CD14-positive monocyte (primary cell): ENCODE data around the gene HGFAC. TPM values are rescaled to one million over a fixed set of nuclear protein-coding genes. Genes with fewer than 3 reads are reported as not detected.

Experiments used
- DNase-seq, 3 donors: peaks; one replicate each; pipeline ENCODE4 v3.0.0-alpha.2; 2011 to 2022
- H2AFZ ChIP-seq: 2 replicates; pipeline ENCODE4 v1.6.0; 2012; ENCODE audit warnings: mild to moderate bottlenecking, low read depth, low read length, inconsistent platforms; ENCODE audit not compliant: insufficient read depth, poor library complexity, severe bottlenecking
- H3K27ac ChIP-seq, 2 donors: 1 replicate in 1 of 2; 2 replicates in 1 of 2; pipeline ENCODE4 v1.5.1; 2012 to 2013; ENCODE audit warnings: low read length in 2 of 2, control low read depth in 1 of 2, inconsistent platforms in 1 of 2, low read depth in 1 of 2, mild to moderate bottlenecking in 1 of 2
- H3K27me3 ChIP-seq, 2 donors: one replicate each; pipeline versions ENCODE4 v1.6.0 to v1.6.1; 2011 to 2013; ENCODE audit warnings: low read length in 2 of 2; ENCODE audit not compliant: control insufficient read depth in 2 of 2, insufficient read depth in 2 of 2
- H3K36me3 ChIP-seq, 2 donors: replicated peaks in 1 of 2; 1 replicate in 1 of 2; 2 replicates in 1 of 2; pipeline versions ENCODE4 v1.5.1 to v1.6.1; 2012 to 2013; ENCODE audit warnings: low read length in 2 of 2, control low read depth in 1 of 2, inconsistent platforms in 1 of 2, mild to moderate bottlenecking in 1 of 2; ENCODE audit not compliant: insufficient read depth in 2 of 2, control insufficient read depth in 1 of 2
- H3K4me1 ChIP-seq, 2 donors: 1 replicate in 1 of 2; 2 replicates in 1 of 2; pipeline versions ENCODE4 v1.5.1 to v1.6.1; 2012 to 2013; ENCODE audit warnings: low read length in 2 of 2, control low read depth in 1 of 2, inconsistent platforms in 1 of 2, mild to moderate bottlenecking in 1 of 2, moderate library complexity in 1 of 2; ENCODE audit not compliant: insufficient read depth in 2 of 2, control insufficient read depth in 1 of 2
- H3K4me2 ChIP-seq: replicated peaks from 2 replicates; pipeline ENCODE3; 2012; ENCODE audit warnings: low read length, moderate library complexity, mild to moderate bottlenecking; ENCODE audit not compliant: poor library complexity, severe bottlenecking; ENCODE audit errors: extremely low read depth
- H3K4me3 ChIP-seq, 3 experiments: fragments of 200-600 bp in 1 of 3; sonication (generic) in 1 of 3; replicated peaks in 1 of 3; 1 replicate in 2 of 3; 2 replicates in 1 of 3; pipeline ENCODE4 v1.5.1; 2011 to 2013; ENCODE audit warnings: low read length in 3 of 3, mild to moderate bottlenecking in 3 of 3, control low read depth in 2 of 3, low read depth in 2 of 3, inconsistent platforms in 1 of 3, moderate library complexity in 1 of 3
- H3K79me2 ChIP-seq: 2 replicates; pipeline ENCODE4 v1.6.0; 2012; ENCODE audit warnings: mild to moderate bottlenecking, control low read depth, inconsistent platforms, low read length, moderate library complexity; ENCODE audit not compliant: insufficient read depth
- H3K9ac ChIP-seq: 2 replicates; pipeline ENCODE4 v1.6.0; 2017; ENCODE audit warnings: low read length, mild to moderate bottlenecking; ENCODE audit not compliant: insufficient read depth, poor library complexity, severe bottlenecking
- H3K9me3 ChIP-seq, 2 donors: replicated peaks in 1 of 2; 1 replicate in 1 of 2; 2 replicates in 1 of 2; pipeline versions ENCODE4 v1.5.1 to v1.6.1; 2012 to 2013; ENCODE audit warnings: low read length in 2 of 2, control low read depth in 1 of 2; ENCODE audit not compliant: control insufficient read depth in 1 of 2, insufficient read depth in 1 of 2
- H4K20me1 ChIP-seq: 2 replicates; pipeline ENCODE4 v1.6.0; 2012; ENCODE audit warnings: mild to moderate bottlenecking, low read length, control low read depth, moderate library complexity; ENCODE audit not compliant: insufficient read depth
- H3K27ac Mint-ChIP-seq, 7 donors: one replicate each; pipeline ENCODE4 v1.8.0; 2020; ENCODE audit warnings: mild to moderate bottlenecking in 7 of 7, mixed read lengths in 7 of 7, moderate library complexity in 6 of 7, inconsistent platforms in 2 of 7
- H3K27me3 Mint-ChIP-seq, 3 donors: one replicate each; pipeline ENCODE4 v1.8.0; 2021 to 2022; ENCODE audit warnings: low read depth in 3 of 3, mild to moderate bottlenecking in 3 of 3, mixed read lengths in 3 of 3, moderate library complexity in 3 of 3, inconsistent platforms in 1 of 3
- H3K36me3 Mint-ChIP-seq, 2 donors: one replicate each; pipeline ENCODE4 v1.8.0; 2020; ENCODE audit warnings: mixed read lengths in 2 of 2, inconsistent platforms in 1 of 2, mild to moderate bottlenecking in 1 of 2
- H3K4me1 Mint-ChIP-seq: one replicate; pipeline ENCODE4 v1.8.0; 2020; ENCODE audit warnings: mild to moderate bottlenecking, mixed read lengths
- H3K4me3 Mint-ChIP-seq, 2 donors: one replicate each; pipeline ENCODE4 v1.8.0; 2020; ENCODE audit warnings: mild to moderate bottlenecking in 2 of 2, mixed read lengths in 2 of 2, moderate library complexity in 1 of 2
- H3K9me3 Mint-ChIP-seq, 7 donors: one replicate each; pipeline ENCODE4 v1.8.0; 2020 to 2022; ENCODE audit warnings: mixed read lengths in 7 of 7, mild to moderate bottlenecking in 6 of 7, moderate library complexity in 6 of 7, inconsistent platforms in 2 of 7
- WGBS: methylation state at CpG from one replicate; pipeline ENCODE4 v1.1.5; 2013; ENCODE audit warnings: missing lambda C conversion rate; ENCODE audit not compliant: insufficient coverage; 5-methylcytosine and 5-hydroxymethylcytosine counted together
- intact Hi-C, 2 donors: fragments of 100-400 bp; cut with micrococcal nuclease; formaldehyde crosslinking; loops; one replicate each; pipeline versions ENCODE4 v1.15.0 to v1.15.1; 2023
- polyA plus RNA-seq, 3 donors: library from polyadenylated mRNA; depleted of rRNA in 1 of 3; unstranded in 2 of 3; stranded (reverse) in 1 of 3; fragments of 300-500 nt in 2 of 3; fragments of >200 nt in 1 of 3; fragmentation: Illumina TruSeq in 2 of 3; gene quantifications; 1 replicate in 2 of 3; 2 replicates in 1 of 3; pipeline ENCODE4 v1.2.3, GENCODE V29; 2012 to 2021
- TF ChIP-seq, protein P1 (sequence below): fragments of 200-600 bp; IDR thresholded peaks from one replicate; pipeline ENCODE4 v1.8.0; 2022; ENCODE audit warnings: antibody characterized with exemption, mild to moderate bottlenecking

The HGFAC gene
- polyA plus RNA-seq, 3 donors = 0.17 TPM; not detected in 2

GRCh38 chr4:3478446-3479357, 36.9 kb downstream of the HGFAC start:
- peaks cover 0 to 2% (median 0%) of the 10 kb centered on the region in 7 donors for H3K9me3 Mint-ChIP-seq
- H3K4me3 Mint-ChIP-seq = no peak overlapping the region
- 87% methylated on average over 33 of the region's 35 CpGs for WGBS

GRCh38 chr4:3479358-3480101, 37.8 kb downstream of the HGFAC start:
- H3K4me3 Mint-ChIP-seq = no peak overlapping the region
- peaks cover 0 to 28% of the 10 kb centered on the region in 2 donors for H3K27me3 ChIP-seq
- intact Hi-C loops = no loop called here
- TF ChIP-seq, protein P1, sequence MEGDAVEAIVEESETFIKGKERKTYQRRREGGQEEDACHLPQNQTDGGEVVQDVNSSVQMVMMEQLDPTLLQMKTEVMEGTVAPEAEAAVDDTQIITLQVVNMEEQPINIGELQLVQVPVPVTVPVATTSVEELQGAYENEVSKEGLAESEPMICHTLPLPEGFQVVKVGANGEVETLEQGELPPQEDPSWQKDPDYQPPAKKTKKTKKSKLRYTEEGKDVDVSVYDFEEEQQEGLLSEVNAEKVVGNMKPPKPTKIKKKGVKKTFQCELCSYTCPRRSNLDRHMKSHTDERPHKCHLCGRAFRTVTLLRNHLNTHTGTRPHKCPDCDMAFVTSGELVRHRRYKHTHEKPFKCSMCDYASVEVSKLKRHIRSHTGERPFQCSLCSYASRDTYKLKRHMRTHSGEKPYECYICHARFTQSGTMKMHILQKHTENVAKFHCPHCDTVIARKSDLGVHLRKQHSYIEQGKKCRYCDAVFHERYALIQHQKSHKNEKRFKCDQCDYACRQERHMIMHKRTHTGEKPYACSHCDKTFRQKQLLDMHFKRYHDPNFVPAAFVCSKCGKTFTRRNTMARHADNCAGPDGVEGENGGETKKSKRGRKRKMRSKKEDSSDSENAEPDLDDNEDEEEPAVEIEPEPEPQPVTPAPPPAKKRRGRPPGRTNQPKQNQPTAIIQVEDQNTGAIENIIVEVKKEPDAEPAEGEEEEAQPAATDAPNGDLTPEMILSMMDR = no peak
- H3K4me1 Mint-ChIP-seq = no peaks in the 10 kb centered on the region
- no peaks in the 10 kb centered on the region for H3K79me2 ChIP-seq
- no peaks in the 10 kb centered on the region for H3K36me3 ChIP-seq
- DNase-seq = no peak
- H3K27ac Mint-ChIP-seq = no peak overlapping the region
- H3K27ac ChIP-seq = no peak overlapping the region
- no peaks in the 10 kb centered on the region for H3K9me3 ChIP-seq
- H3K4me1 ChIP-seq = no peaks in the 10 kb centered on the region
- no peak overlapping the region for H3K4me2 ChIP-seq
- H3K4me3 ChIP-seq = no peak overlapping the region
- H2AFZ ChIP-seq = no peak overlapping the region
- H3K9ac ChIP-seq = no peak overlapping the region
- H3K36me3 Mint-ChIP-seq = no peaks in the 10 kb centered on the region
- H3K9me3 Mint-ChIP-seq = peaks cover 0 to 2% (median 0%) of the 10 kb centered on the region in 7 donors
- peaks cover 28 to 45% (median 32%) of the 10 kb centered on the region in 3 donors for H3K27me3 Mint-ChIP-seq
- H4K20me1 ChIP-seq = no peaks in the 10 kb centered on the region
- whole genome bisulfite sequencing = 95% methylated on average over 23 of the region's 25 CpGs

More at GRCh38 chr4:3478446-3479357, 36.9 kb downstream of the HGFAC start:
- Histone ChIP-seq H3K4me3 (no peak overlapping the region), H3K27me3 (peaks cover 0 to 20% of the 10 kb centered on the region in 2 donors), H3K36me3 (no peaks in the 10 kb centered on the region), H2AFZ (no peak overlapping the region), H3K9ac (no peak overlapping the region), H3K9me3 (no peaks in the 10 kb centered on the region), H4K20me1 (no peaks in the 10 kb centered on the region), H3K27ac (no peak overlapping the region), H3K4me1 (no peaks in the 10 kb centered on the region), H3K79me2 (no peaks in the 10 kb centered on the region), H3K4me2 (no peak overlapping the region)
- Mint-ChIP-seq H3K4me1 (no peaks in the 10 kb centered on the region), H3K36me3 (no peaks in the 10 kb centered on the region), H3K27ac (no peak overlapping the region), H3K27me3 (peaks cover 23 to 39% (median 27%) of the 10 kb centered on the region in 3 donors)
- intact Hi-C loops = no loop called here
- DNase-seq = no peak
- TF ChIP-seq, protein P1 = no peak
